Body of pancreas (tissue), 4 donors: ENCODE results near the gene ZP2. TPM values are rescaled to one million over a fixed set of nuclear protein-coding genes. Genes with fewer than 3 reads are reported as not detected.

Experiments used
- ATAC-seq: fragments of 150-250 bp; one replicate; pipeline ENCODE4 v1.9.1; 2016
- DNase-seq, 4 donors: peaks; one replicate each; pipeline ENCODE4 v3.0.0-alpha.2; 2019
- H3K27ac ChIP-seq, 4 donors: fragments of 200-600 bp; sonication (generic); 1 replicate in 3 of 4; 2 replicates in 1 of 4; pipeline versions ENCODE4 v1.5.1 to v1.6.1; 2016 to 2019; ENCODE audit warnings: mild to moderate bottlenecking in 1 of 4, mixed read lengths in 1 of 4, moderate library complexity in 1 of 4
- H3K27me3 ChIP-seq, 2 donors: fragments of 200-600 bp; sonication (generic); one replicate each; pipeline ENCODE4 v1.6.0; 2016; ENCODE audit warnings: mild to moderate bottlenecking in 1 of 2
- H3K36me3 ChIP-seq, 2 donors: fragments of 200-600 bp; sonication (generic); replicated peaks in 1 of 2; 2 replicates each; pipeline ENCODE4 v1.5.1; 2016; ENCODE audit warnings: low read depth in 2 of 2; ENCODE audit not compliant: insufficient read depth in 1 of 2
- H3K4me1 ChIP-seq: fragments of 200-600 bp; sonication (generic); one replicate; pipeline ENCODE4 v1.6.0; 2016
- H3K4me3 ChIP-seq, 2 donors: fragments of 200-600 bp; sonication (generic); 1 replicate in 1 of 2; 2 replicates in 1 of 2; pipeline ENCODE4 v1.5.1; 2016 to 2019
- H3K9me3 ChIP-seq, 3 donors: fragments of 200-600 bp; sonication (generic); 1 replicate in 2 of 3; 2 replicates in 1 of 3; pipeline ENCODE4 v1.5.1; 2016
- POLR2A ChIP-seq, 3 donors: fragments of 450-650 bp; IDR thresholded peaks; one replicate each; pipeline ENCODE4 v1.6.1; 2016; ENCODE audit warnings: antibody characterized with exemption in 3 of 3, mild to moderate bottlenecking in 2 of 3
- WGBS, 2 donors: methylation state at CpG; one replicate each; pipeline ENCODE4 v1.1.5; 2017; 5-methylcytosine and 5-hydroxymethylcytosine counted together
- intact Hi-C: fragments of 100-400 bp; cut with DNase I; formaldehyde crosslinking; loops from one replicate; pipeline ENCODE4 v1.15.1; 2023
- total RNA-seq, 2 donors: library from RNA; depleted of rRNA; stranded (reverse); fragments of >200 nt; gene quantifications; one replicate each; pipeline ENCODE4 v1.1.0, GENCODE V29; 2016
- TF ChIP-seq, protein P1 (sequence below), 7 experiments: fragments of 450-650 bp in 4 of 7; fragments of 200-600 bp in 3 of 7; sonication (generic) in 3 of 7; IDR thresholded peaks; one replicate each; pipeline ENCODE4 v1.5.1; 2016 to 2019; ENCODE audit warnings: antibody characterized with exemption in 7 of 7

The ZP2 gene
- total RNA-seq, 2 donors from 2014 or later, result not detected

DNA sequence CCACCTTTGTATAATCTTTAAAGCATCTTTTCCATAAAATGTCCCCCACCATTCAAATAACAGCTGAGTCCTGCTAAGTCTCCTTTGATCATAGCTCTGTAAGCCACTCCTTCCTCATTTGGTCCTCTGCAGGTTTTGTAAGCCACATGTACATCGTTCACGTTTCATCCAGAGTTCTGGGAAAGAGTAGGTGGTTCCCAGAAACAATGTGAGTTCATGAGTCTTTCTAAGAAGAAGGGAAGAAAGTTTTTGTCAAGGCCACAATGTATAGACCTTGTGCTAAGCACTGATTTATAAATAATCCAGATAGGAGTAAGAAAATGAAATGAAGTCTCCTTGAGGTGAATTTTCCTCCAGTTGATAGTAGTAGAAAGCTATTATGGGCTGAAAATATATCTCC, 13.4 kb upstream of the ZP2 start:
- TF ChIP-seq POLR2A (IDR thresholded peaks at IDR 0.05), result no peak
- TF ChIP-seq, protein P1, sequence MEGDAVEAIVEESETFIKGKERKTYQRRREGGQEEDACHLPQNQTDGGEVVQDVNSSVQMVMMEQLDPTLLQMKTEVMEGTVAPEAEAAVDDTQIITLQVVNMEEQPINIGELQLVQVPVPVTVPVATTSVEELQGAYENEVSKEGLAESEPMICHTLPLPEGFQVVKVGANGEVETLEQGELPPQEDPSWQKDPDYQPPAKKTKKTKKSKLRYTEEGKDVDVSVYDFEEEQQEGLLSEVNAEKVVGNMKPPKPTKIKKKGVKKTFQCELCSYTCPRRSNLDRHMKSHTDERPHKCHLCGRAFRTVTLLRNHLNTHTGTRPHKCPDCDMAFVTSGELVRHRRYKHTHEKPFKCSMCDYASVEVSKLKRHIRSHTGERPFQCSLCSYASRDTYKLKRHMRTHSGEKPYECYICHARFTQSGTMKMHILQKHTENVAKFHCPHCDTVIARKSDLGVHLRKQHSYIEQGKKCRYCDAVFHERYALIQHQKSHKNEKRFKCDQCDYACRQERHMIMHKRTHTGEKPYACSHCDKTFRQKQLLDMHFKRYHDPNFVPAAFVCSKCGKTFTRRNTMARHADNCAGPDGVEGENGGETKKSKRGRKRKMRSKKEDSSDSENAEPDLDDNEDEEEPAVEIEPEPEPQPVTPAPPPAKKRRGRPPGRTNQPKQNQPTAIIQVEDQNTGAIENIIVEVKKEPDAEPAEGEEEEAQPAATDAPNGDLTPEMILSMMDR (IDR thresholded peaks at IDR 0.05), result no peak
- no peaks in the 10 kb centered on the region for H3K9me3 ChIP-seq
- no peaks in the 10 kb centered on the region for H3K36me3 ChIP-seq
- ATAC-seq (no peak), DNase-seq (no peak)
- 49 to 61% methylated on average over 2 of the region's 2 CpGs for WGBS, 2 donors
- H3K27me3 ChIP-seq, result no peaks in the 10 kb centered on the region
- no peak overlapping the region for H3K27ac ChIP-seq
- H3K4me3 ChIP-seq, result no peak overlapping the region
- no peaks in the 10 kb centered on the region for H3K4me1 ChIP-seq
- intact Hi-C loops, result no loop called here

DNA sequence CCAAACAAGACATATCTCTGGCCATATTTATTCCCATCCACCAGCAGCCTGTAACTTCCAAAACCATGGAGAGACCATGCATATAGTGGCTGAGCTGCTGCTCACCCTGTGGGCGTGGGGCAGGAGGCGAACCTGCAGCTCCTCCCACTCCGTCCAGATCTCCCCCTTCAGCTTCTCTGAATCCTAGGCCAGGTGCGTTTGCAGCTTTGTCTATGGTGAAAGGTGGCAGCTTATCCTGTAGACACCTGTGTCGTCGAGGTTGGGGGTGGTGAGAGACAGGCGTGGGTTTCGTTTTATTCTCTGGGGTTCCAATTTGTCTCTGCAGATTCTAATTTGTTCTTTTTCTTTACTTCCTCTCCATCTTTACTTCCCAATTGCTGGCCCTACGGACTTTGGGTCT, 12.4 kb upstream of the ZP2 start:
- Histone ChIP-seq H3K4me3 (no peak overlapping the region), H3K9me3 (no peaks in the 10 kb centered on the region), H3K4me1 (no peaks in the 10 kb centered on the region), H3K27ac (no peak overlapping the region), H3K27me3 (no peaks in the 10 kb centered on the region), H3K36me3 (no peaks in the 10 kb centered on the region)
- 54 to 59% methylated on average over 9 of the region's 9 CpGs for WGBS, 2 donors
- DNase-seq (no peak), ATAC-seq (no peak)
- intact Hi-C loops, result no loop called here
- TF ChIP-seq POLR2A (IDR thresholded peaks at IDR 0.05), result no peak
- TF ChIP-seq, protein P1 (IDR thresholded peaks at IDR 0.05), result no peak

DNA sequence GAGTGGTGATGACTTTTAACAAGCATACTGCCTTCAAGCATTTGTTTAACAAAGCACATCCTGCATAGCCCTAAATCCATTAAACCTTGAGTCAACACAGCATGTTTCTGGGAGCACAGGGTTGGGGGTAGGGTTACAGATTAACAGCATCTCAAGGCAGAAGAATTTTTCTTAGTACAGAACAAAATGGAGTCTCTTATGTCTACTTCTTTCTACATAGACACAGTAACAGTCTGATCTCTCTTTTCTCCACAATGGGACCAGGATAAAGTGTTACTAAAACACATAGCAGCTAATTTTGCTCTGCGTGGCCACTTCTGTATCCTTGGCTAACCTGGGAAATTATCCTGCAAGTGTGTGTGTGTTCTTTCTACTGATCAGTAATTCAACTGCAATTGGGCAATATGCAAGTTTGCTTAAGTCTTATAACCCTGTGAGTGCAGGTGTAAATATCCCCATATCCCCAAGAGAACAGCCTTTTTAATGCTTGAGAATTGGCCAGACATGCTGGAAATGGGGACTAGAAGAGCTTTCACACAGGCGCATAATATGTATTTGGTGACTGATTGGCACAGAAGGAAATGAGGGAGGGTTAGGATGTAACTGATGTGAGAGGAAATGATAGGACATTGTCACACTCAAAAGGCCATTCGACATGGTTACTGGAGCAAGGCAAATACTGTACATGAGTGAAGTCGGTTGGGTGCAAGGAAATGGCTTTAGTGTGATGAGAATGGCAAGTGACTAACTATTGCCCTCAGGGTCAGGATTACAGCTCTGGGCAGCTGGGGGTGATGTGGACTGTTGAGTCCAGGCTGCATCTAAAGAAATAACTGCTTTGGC, 11.3 kb upstream of the ZP2 start:
- H3K4me1 ChIP-seq, result no peaks in the 10 kb centered on the region
- intact Hi-C loops, result no loop called here
- no peaks in the 10 kb centered on the region for H3K36me3 ChIP-seq
- H3K27me3 ChIP-seq, result no peaks in the 10 kb centered on the region
- ATAC-seq (no peak), DNase-seq (no peak)
- no peaks in the 10 kb centered on the region for H3K9me3 ChIP-seq
- no peak for TF ChIP-seq POLR2A (IDR thresholded peaks at IDR 0.05)
- TF ChIP-seq, protein P1 (IDR thresholded peaks at IDR 0.05), result no peak
- no peak overlapping the region for H3K27ac ChIP-seq
- WGBS, 2 donors, result 72 to 77% methylated on average over 4 of the region's 4 CpGs
- no peak overlapping the region for H3K4me3 ChIP-seq

DNA sequence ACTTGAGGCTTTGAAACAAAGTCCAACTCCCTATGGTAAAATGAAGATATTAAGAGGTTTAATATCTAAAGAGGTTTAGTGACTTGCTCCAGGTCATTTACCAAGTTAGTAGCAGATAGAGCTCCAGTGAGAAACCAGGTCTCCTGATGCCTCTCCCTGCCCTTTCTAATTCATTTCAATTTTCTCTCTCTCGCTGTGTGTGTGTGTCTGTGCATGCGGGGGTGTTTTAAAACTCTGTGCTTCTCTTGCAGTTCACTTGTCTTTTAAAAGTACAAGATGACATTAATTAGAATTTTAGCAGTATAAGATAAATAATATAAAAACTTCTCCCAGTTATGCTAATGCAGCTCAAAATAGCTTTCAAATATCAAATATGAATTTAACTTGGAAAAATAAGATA, 8.2 kb upstream of the ZP2 start:
- ATAC-seq, result no peak
- Histone ChIP-seq H3K4me3 (no peak overlapping the region), H3K27me3 (no peaks in the 10 kb centered on the region), H3K36me3 (no peaks in the 10 kb centered on the region), H3K27ac (no peak overlapping the region), H3K9me3 (no peaks in the 10 kb centered on the region), H3K4me1 (no peaks in the 10 kb centered on the region)
- DNase-seq, result no peak
- WGBS, 2 donors, result 94% methylated on average over 2 of the region's 2 CpGs
- intact Hi-C loops, result no loop called here
- TF ChIP-seq, protein P1 (IDR thresholded peaks at IDR 0.05), result no peak
- no peak for TF ChIP-seq POLR2A (IDR thresholded peaks at IDR 0.05)

DNA sequence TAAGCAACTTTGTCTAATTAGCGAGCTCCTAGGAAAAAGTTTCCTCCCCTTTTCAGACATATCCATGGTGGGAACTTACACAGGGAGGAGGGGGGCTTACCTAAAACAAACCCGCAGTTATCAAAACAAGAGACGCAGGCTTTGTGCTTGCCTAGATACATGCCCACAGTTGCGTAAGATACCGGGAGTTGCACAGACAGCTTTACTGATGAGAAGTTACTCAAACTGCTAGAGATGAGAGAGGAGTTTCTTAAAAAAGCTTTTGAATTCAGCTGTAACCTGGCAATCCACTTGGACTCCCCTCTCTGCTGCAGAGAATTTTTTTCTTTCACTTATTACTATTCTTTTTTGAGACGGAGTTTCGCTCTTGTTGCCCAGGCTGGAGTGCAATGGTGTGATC, 6.8 kb upstream of the ZP2 start:
- Histone ChIP-seq H3K4me1 (no peaks in the 10 kb centered on the region), H3K27ac (no peak overlapping the region), H3K27me3 (peaks cover 0 to 1% of the 10 kb centered on the region in 2 donors), H3K4me3 (no peak overlapping the region), H3K9me3 (no peaks in the 10 kb centered on the region), H3K36me3 (no peaks in the 10 kb centered on the region)
- no peak for TF ChIP-seq POLR2A (IDR thresholded peaks at IDR 0.05)
- no peak for DNase-seq
- ATAC-seq, result no peak
- WGBS, 2 donors, result 37 to 43% methylated on average over 7 of the region's 7 CpGs
- intact Hi-C loops, result no loop called here
